ENCODE measurements around the gene CELF4.

Gene CELF4

DNA sequence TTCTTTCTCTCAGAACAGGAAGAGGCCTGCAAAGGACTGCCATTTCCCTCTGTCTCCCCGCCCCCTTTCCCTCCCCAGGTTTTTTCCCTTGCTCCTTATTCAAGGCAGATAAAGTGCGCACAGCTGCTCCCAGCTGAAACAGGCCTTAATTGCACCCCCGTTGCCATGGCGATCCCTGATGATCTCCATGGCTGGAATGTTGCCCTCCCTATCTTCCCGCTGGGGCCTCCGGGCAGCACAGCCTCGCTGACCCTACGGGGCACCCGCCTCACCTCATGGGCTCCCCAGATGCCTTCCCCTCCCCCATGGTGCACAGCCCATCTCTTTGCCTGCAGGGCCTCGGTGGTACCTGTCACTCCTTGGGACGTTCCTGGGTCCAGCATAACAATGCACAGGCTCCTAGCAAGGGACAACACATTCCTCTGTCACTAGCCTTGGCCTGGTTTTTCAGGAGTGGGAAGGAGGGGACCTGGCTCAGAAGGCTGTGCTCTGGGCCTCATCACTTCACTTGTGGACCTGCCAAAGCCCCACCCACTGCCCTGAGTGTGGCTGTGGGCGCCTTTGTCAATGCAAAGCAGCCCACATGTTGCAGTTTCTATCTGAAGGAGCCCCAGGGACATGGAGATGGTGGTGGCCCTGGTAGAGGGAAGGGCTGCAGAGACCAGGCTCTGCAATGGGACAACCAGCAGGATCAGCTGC, 115.0 kb downstream of the CELF4 start:
- POLR2A ChIA-PET: no interaction called here
- 91% methylated on average over 11 of the region's 12 CpGs for WGBS (ENCODE audit: insufficient coverage)
- Histone ChIP-seq H3K4me1 (ENCODE audit: control extremely low read depth in 1 of 4, control insufficient read depth in 4 of 4, insufficient read depth in 4 of 4, low read length in 3 of 4) (no peaks in the 10 kb centered on the region), H3K27me3 (replicated peaks in 2 of 5; ENCODE audit: control insufficient read depth in 4 of 5, insufficient read depth in 5 of 5, low read length in 4 of 5) (peaks cover 0 to 5% (median 0%) of the 10 kb centered on the region in 5 experiments), H3K4me3 (ENCODE audit: control insufficient read depth in 1 of 7, extremely low read depth in 1 of 7, insufficient read depth in 4 of 7, low read depth in 2 of 7, low read length in 6 of 7) (no peak overlapping the region), H3K36me3 (ENCODE audit: control insufficient read depth in 4 of 4, insufficient read depth in 4 of 4, low read length in 3 of 4) (no peaks in the 10 kb centered on the region), H3K9me3 (ENCODE audit: control extremely low read depth in 1 of 5, control insufficient read depth in 4 of 5, insufficient read depth in 2 of 5, low read depth in 1 of 5, low read length in 4 of 5) (no peaks in the 10 kb centered on the region), H3K27ac (ENCODE audit: insufficient read depth in 1 of 2, low read depth in 1 of 2, low read length in 2 of 2, poor library complexity in 1 of 2, severe bottlenecking in 2 of 2) (no peak overlapping the region)
- no peak for DNase-seq
- CTCF ChIA-PET: no interaction called here

DNA sequence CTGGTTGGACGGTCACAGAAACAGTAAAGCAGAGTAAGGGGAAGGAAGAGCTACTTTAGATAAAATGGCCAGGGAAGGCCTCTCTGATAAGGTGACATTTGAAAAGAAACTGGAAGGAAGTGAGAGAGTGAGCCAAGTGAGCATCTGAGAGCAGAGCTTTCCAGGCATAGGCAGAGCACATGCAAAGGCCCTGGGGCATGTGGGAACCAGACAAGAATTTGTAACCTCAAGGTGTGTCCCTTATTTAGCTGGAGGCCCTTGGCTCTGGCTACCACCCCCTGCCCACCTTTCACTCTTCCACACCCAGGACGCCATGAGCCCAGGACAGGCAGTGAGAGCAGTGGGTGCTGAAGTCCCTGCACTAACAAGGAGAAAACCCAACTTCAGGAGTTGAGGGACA, 116.0 kb downstream of the CELF4 start:
- H3K9me3 ChIP-seq (ENCODE audit: control extremely low read depth in 1 of 5, control insufficient read depth in 4 of 5, insufficient read depth in 2 of 5, low read depth in 1 of 5, low read length in 4 of 5): no peaks in the 10 kb centered on the region
- POLR2A ChIA-PET: no interaction called here
- H3K4me3 ChIP-seq (ENCODE audit: control insufficient read depth in 1 of 7, extremely low read depth in 1 of 7, insufficient read depth in 4 of 7, low read depth in 2 of 7, low read length in 6 of 7): no peak overlapping the region
- H3K36me3 ChIP-seq (ENCODE audit: control insufficient read depth in 4 of 4, insufficient read depth in 4 of 4, low read length in 3 of 4): no peaks in the 10 kb centered on the region
- no peak for DNase-seq
- CTCF ChIA-PET: interaction anchor here (1.9 kb wide), 1 partner anchor 10 kb away, joined by 5 read pairs; no protein-coding TSS in a partner anchor
- H3K4me1 ChIP-seq (ENCODE audit: control extremely low read depth in 1 of 4, control insufficient read depth in 4 of 4, insufficient read depth in 4 of 4, low read length in 3 of 4): peaks cover 0 to 3% (median under 1%) of the 10 kb centered on the region in 4 experiments
- no peak overlapping the region for H3K27ac ChIP-seq (ENCODE audit: insufficient read depth in 1 of 2, low read depth in 1 of 2, low read length in 2 of 2, poor library complexity in 1 of 2, severe bottlenecking in 2 of 2)
- H3K27me3 ChIP-seq (replicated peaks in 2 of 5; ENCODE audit: control insufficient read depth in 4 of 5, insufficient read depth in 5 of 5, low read length in 4 of 5): peaks cover 0 to 5% (median 0%) of the 10 kb centered on the region in 5 experiments
- 33% methylated on average over 2 of the region's 2 CpGs for WGBS (ENCODE audit: insufficient coverage)

DNA sequence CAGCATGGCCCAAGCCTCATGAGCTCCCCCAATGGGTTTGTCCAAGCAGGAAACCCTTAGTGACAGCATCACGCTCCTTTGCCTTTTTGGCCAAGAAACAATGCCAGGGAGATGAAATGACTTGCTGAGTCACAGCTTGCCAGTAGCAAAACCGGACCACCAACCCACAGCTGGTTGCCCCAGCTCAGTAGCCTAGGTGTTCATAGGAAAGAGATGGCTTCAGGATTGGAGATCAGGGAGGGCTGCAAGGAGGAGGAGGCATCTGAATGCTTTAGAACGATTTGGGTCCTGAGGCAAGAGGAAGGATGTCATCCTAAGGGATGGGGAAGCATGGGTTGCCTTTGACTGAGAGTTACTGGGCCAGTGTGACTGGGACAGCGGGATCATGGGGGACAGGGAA, 116.7 kb downstream of the CELF4 start:
- H3K27ac ChIP-seq (ENCODE audit: insufficient read depth in 1 of 2, low read depth in 1 of 2, low read length in 2 of 2, poor library complexity in 1 of 2, severe bottlenecking in 2 of 2): no peak overlapping the region
- H3K27me3 ChIP-seq (replicated peaks in 2 of 5; ENCODE audit: control insufficient read depth in 4 of 5, insufficient read depth in 5 of 5, low read length in 4 of 5): peaks cover 0 to 5% (median 0%) of the 10 kb centered on the region in 5 experiments
- 80% methylated on average over 3 of the region's 4 CpGs for WGBS (ENCODE audit: insufficient coverage)
- DNase-seq: no peak
- no peak overlapping the region for H3K4me3 ChIP-seq (ENCODE audit: control insufficient read depth in 1 of 7, extremely low read depth in 1 of 7, insufficient read depth in 4 of 7, low read depth in 2 of 7, low read length in 6 of 7)
- peaks cover 0 to 5% (median 1%) of the 10 kb centered on the region in 4 experiments for H3K4me1 ChIP-seq (ENCODE audit: control extremely low read depth in 1 of 4, control insufficient read depth in 4 of 4, insufficient read depth in 4 of 4, low read length in 3 of 4)
- H3K9me3 ChIP-seq (ENCODE audit: control extremely low read depth in 1 of 5, control insufficient read depth in 4 of 5, insufficient read depth in 2 of 5, low read depth in 1 of 5, low read length in 4 of 5): no peaks in the 10 kb centered on the region
- ChIA-PET CTCF (interaction anchor here (1.9 kb wide), 1 partner anchor 10 kb away, joined by 5 read pairs; no protein-coding TSS in a partner anchor), POLR2A (no interaction called here)
- H3K36me3 ChIP-seq (ENCODE audit: control insufficient read depth in 4 of 4, insufficient read depth in 4 of 4, low read length in 3 of 4): no peaks in the 10 kb centered on the region

DNA sequence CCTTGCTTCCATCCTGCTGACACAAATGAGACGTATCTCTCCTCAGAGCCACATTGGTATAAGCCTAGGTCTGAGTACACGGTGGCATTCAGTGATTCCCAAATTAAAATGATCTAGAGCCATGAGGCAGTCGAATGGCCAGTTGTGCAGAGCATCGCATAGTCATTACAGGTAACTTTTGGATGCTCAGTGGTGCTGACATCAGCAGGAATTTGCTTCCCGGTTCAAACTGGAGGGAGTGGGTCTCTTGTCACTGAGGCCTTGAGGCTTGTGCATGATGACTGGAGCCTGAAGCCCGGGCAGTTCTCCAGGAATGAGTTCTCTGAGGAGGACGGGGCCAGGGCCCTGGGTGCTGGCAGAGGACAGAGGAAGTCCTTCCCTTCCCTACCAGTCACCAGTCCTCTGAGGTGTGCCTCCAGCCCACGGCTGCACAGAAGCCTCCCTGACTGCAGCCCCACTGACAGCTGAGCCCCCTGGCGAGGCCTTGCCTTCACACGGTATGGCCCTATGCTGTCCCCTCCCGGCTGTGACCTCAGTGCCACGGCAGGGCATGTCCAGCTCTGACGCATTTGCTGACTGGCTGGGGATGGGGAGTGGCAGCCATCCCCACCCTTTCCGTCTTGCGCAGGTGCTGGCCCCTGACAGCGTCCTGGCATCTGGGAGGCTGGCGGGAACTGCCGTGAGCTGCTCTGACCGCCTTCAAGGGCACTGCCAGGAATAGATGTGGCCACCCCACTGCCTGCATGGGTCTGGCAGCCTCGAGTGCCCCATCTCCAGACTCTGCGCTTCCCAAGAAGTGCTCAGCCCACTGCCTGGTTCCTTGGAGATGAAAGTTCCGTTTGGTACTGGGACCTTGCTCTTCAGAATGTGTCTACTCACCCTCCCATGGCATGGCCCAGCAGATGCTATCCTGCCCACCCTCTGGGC, 117.4 kb downstream of the CELF4 start:
- CTCF ChIA-PET: interaction anchor here (1.0 to 1.9 kb wide), 2 partner anchors 9 to 27 kb away, joined by 3 to 5 read pairs; no protein-coding TSS in a partner anchor
- peaks cover 0 to 5% (median 1%) of the 10 kb centered on the region in 4 experiments for H3K4me1 ChIP-seq (ENCODE audit: control extremely low read depth in 1 of 4, control insufficient read depth in 4 of 4, insufficient read depth in 4 of 4, low read length in 3 of 4)
- no peaks in the 10 kb centered on the region for H3K9me3 ChIP-seq (ENCODE audit: control extremely low read depth in 1 of 5, control insufficient read depth in 4 of 5, insufficient read depth in 2 of 5, low read depth in 1 of 5, low read length in 4 of 5)
- DNase-seq: no peak
- no peak overlapping the region for H3K4me3 ChIP-seq (ENCODE audit: control insufficient read depth in 1 of 7, extremely low read depth in 1 of 7, insufficient read depth in 4 of 7, low read depth in 2 of 7, low read length in 6 of 7)
- no peaks in the 10 kb centered on the region for H3K36me3 ChIP-seq (ENCODE audit: control insufficient read depth in 4 of 4, insufficient read depth in 4 of 4, low read length in 3 of 4)
- POLR2A ChIA-PET: no interaction called here
- peaks cover 0 to 3% (median 2%) of the 10 kb centered on the region in 5 experiments for H3K27me3 ChIP-seq (replicated peaks in 2 of 5; ENCODE audit: control insufficient read depth in 4 of 5, insufficient read depth in 5 of 5, low read length in 4 of 5)
- 96% methylated on average over 16 of the region's 22 CpGs for WGBS (ENCODE audit: insufficient coverage)
- no peak overlapping the region for H3K27ac ChIP-seq (ENCODE audit: insufficient read depth in 1 of 2, low read depth in 1 of 2, low read length in 2 of 2, poor library complexity in 1 of 2, severe bottlenecking in 2 of 2)

DNA sequence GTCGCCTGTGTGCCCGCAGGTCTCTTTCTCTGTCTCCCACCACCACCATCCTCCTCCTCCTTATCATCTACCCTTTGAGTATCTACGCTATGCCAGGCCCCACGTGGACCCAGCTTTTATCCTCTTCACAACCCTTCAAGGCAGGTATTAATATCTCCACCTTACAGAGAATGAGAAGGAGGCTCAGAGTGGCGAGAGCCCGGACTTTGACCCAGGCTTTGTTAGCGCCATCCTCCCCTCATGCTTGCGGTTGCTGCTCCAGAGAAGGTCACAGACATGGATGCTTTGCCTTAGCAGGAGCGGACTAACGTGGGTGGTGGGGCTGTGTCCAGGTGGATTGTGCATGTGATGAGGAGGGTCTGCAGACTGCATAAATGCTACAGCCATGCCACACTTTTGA, 119.8 kb downstream of the CELF4 start:
- peaks cover 0 to 3% (median 2%) of the 10 kb centered on the region in 5 experiments for H3K27me3 ChIP-seq (replicated peaks in 2 of 5; ENCODE audit: control insufficient read depth in 4 of 5, insufficient read depth in 5 of 5, low read length in 4 of 5)
- H3K4me1 ChIP-seq (ENCODE audit: control extremely low read depth in 1 of 4, control insufficient read depth in 4 of 4, insufficient read depth in 4 of 4, low read length in 3 of 4): peaks cover 0 to 5% (median 1%) of the 10 kb centered on the region in 4 experiments
- DNase-seq: no peak
- no peaks in the 10 kb centered on the region for H3K36me3 ChIP-seq (ENCODE audit: control insufficient read depth in 4 of 4, insufficient read depth in 4 of 4, low read length in 3 of 4)
- H3K4me3 ChIP-seq (ENCODE audit: control insufficient read depth in 1 of 7, extremely low read depth in 1 of 7, insufficient read depth in 4 of 7, low read depth in 2 of 7, low read length in 6 of 7): no peak overlapping the region
- CTCF ChIA-PET: interaction anchor here (0.6 to 1.4 kb wide), 2 partner anchors 21 to 91 kb away, joined by 3 to 4 read pairs; no protein-coding TSS in a partner anchor
- no peak overlapping the region for H3K27ac ChIP-seq (ENCODE audit: insufficient read depth in 1 of 2, low read depth in 1 of 2, low read length in 2 of 2, poor library complexity in 1 of 2, severe bottlenecking in 2 of 2)
- POLR2A ChIA-PET: no interaction called here
- WGBS (ENCODE audit: insufficient coverage): 92% methylated on average over 7 of the region's 10 CpGs
- no peaks in the 10 kb centered on the region for H3K9me3 ChIP-seq (ENCODE audit: control extremely low read depth in 1 of 5, control insufficient read depth in 4 of 5, insufficient read depth in 2 of 5, low read depth in 1 of 5, low read length in 4 of 5)

DNA sequence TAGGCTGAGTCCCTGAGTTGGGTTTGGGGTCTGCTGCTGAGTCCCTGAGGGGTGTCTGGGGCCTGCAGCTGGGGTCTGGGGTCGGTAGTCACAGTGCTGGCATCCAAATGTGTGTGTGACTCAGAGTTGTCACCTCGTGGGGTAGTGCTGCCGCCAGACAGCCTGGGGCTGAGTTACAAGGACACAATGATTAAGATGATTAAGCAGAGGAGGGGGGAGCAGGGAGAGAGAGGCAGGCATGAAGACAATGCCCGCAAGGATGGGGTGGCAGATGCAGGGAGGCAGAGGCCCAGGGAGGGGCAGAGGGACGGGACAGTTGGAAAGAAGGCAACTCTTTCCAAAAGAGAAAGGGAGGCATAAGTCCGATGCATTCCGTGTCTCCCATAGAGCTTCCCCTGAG, 120.2 kb downstream of the CELF4 start:
- Histone ChIP-seq H3K4me1 (ENCODE audit: control extremely low read depth in 1 of 4, control insufficient read depth in 4 of 4, insufficient read depth in 4 of 4, low read length in 3 of 4) (peaks cover 0 to 5% (median 1%) of the 10 kb centered on the region in 4 experiments), H3K36me3 (ENCODE audit: control insufficient read depth in 4 of 4, insufficient read depth in 4 of 4, low read length in 3 of 4) (no peaks in the 10 kb centered on the region), H3K27me3 (replicated peaks in 2 of 5; ENCODE audit: control insufficient read depth in 4 of 5, insufficient read depth in 5 of 5, low read length in 4 of 5) (peaks cover 0 to 3% (median 2%) of the 10 kb centered on the region in 5 experiments), H3K4me3 (ENCODE audit: control insufficient read depth in 1 of 7, extremely low read depth in 1 of 7, insufficient read depth in 4 of 7, low read depth in 2 of 7, low read length in 6 of 7) (no peak overlapping the region), H3K9me3 (ENCODE audit: control extremely low read depth in 1 of 5, control insufficient read depth in 4 of 5, insufficient read depth in 2 of 5, low read depth in 1 of 5, low read length in 4 of 5) (no peaks in the 10 kb centered on the region), H3K27ac (ENCODE audit: insufficient read depth in 1 of 2, low read depth in 1 of 2, low read length in 2 of 2, poor library complexity in 1 of 2, severe bottlenecking in 2 of 2) (no peak overlapping the region)
- POLR2A ChIA-PET: no interaction called here
- WGBS (ENCODE audit: insufficient coverage): 94% methylated on average over 6 of the region's 7 CpGs
- CTCF ChIA-PET: interaction anchor here (0.6 to 1.4 kb wide), 2 partner anchors 20 to 92 kb away, joined by 3 to 4 read pairs; no protein-coding TSS in a partner anchor
- no peak for DNase-seq

All from common myeloid progenitor, CD34-positive (primary cell).